ENCODE results near the gene GPR148.

DNA sequence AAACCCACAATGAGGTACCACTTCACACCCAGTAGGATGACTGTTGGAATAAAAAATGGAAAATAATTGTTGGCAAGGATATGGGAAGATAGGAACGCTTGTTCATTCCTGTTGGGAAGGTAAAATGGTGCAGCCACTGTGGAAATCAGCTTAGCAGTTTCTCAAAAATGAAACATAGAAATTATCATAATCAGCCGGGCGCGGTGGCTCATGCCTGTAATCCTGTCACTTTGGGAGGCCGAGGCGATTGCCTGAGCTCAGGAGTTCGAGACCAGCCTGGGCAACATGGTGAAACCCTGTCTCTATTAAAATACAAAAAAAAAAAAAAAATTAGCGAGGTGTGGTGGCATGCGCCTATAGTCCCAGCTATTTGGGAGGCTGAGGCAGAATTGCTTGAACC, 49.9 kb downstream of the GPR148 start:
- TF ChIP-seq, protein P1, sequence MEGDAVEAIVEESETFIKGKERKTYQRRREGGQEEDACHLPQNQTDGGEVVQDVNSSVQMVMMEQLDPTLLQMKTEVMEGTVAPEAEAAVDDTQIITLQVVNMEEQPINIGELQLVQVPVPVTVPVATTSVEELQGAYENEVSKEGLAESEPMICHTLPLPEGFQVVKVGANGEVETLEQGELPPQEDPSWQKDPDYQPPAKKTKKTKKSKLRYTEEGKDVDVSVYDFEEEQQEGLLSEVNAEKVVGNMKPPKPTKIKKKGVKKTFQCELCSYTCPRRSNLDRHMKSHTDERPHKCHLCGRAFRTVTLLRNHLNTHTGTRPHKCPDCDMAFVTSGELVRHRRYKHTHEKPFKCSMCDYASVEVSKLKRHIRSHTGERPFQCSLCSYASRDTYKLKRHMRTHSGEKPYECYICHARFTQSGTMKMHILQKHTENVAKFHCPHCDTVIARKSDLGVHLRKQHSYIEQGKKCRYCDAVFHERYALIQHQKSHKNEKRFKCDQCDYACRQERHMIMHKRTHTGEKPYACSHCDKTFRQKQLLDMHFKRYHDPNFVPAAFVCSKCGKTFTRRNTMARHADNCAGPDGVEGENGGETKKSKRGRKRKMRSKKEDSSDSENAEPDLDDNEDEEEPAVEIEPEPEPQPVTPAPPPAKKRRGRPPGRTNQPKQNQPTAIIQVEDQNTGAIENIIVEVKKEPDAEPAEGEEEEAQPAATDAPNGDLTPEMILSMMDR (optimal IDR thresholded peaks at IDR 0.05 in 1 of 3, IDR thresholded peaks at IDR 0.05 in 1 of 3, conservative IDR thresholded peaks at IDR 0.05 in 1 of 3; ENCODE audit: extremely low read depth in 1 of 3, insufficient read depth in 2 of 3, low read length in 3 of 3), result no peak
- no peak for TF ChIP-seq EZH2 (IDR thresholded peaks at IDR 0.05; ENCODE audit: low read length)
